ENCODE results near the gene MIGA1. TPM values are rescaled to one million over a fixed set of nuclear protein-coding genes. Genes with fewer than 3 reads are reported as not detected.

MIGA1 gene
- total RNA-seq, 2 experiments from 2014 or later = 7.2 to 9.0 TPM

GRCh38 chr1:77857552-77857951, 78.1 kb downstream of the MIGA1 start:
- ChIA-PET POLR2A (no interaction called here), CTCF (interaction anchor here (0.9 to 1.2 kb wide), 3 partner anchors 11 to 30 kb away, joined by 3 read pairs; no protein-coding TSS in a partner anchor)
- H3K4me1 Mint-ChIP-seq = peaks cover 2% of the 10 kb centered on the region
- peaks cover 54% of the 10 kb centered on the region for H3K36me3 Mint-ChIP-seq (ENCODE audit: low read depth)
- no peak overlapping the region for H3K4me3 Mint-ChIP-seq
- ATAC-seq (no peak), DNase-seq (no peak)
- peaks cover 23% of the 10 kb centered on the region for H3K9me3 Mint-ChIP-seq (ENCODE audit: low read depth)
- no peak overlapping the region for H3K27ac Mint-ChIP-seq
- intact Hi-C loops (cut with DNase I, micrococcal nuclease) = no loop called here
- H3K27me3 Mint-ChIP-seq = no peaks in the 10 kb centered on the region

GRCh38 chr1:77858725-77859124, 79.3 kb downstream of the MIGA1 start:
- H3K36me3 Mint-ChIP-seq (ENCODE audit: low read depth) = peaks cover 54% of the 10 kb centered on the region

GRCh38 chr1:77859248-77859647, 79.8 kb downstream of the MIGA1 start:
- intact Hi-C loops (cut with DNase I, micrococcal nuclease) = no loop called here
- ATAC-seq = no peak
- no peak for DNase-seq
- H3K27me3 Mint-ChIP-seq = no peaks in the 10 kb centered on the region
- peaks cover 48% of the 10 kb centered on the region for H3K36me3 Mint-ChIP-seq (ENCODE audit: low read depth)
- H3K4me3 Mint-ChIP-seq = no peak overlapping the region
- ChIA-PET CTCF (no interaction called here), POLR2A (no interaction called here)
- no peak overlapping the region for H3K27ac Mint-ChIP-seq
- peaks cover 18% of the 10 kb centered on the region for H3K9me3 Mint-ChIP-seq (ENCODE audit: low read depth)
- peaks cover 2% of the 10 kb centered on the region for H3K4me1 Mint-ChIP-seq

More at GRCh38 chr1:77858725-77859124, 79.3 kb downstream of the MIGA1 start:
- no peak overlapping the region for H3K27ac Mint-ChIP-seq
- intact Hi-C loops (cut with DNase I, micrococcal nuclease) = no loop called here
- peaks cover 23% of the 10 kb centered on the region for H3K9me3 Mint-ChIP-seq (ENCODE audit: low read depth)
- H3K4me1 Mint-ChIP-seq = peaks cover 2% of the 10 kb centered on the region
- DNase-seq = no peak
- ChIA-PET POLR2A (interaction anchor here (0.8 to 1.0 kb wide), 2 partner anchors 20 to 37 kb away, joined by 3 to 4 read pairs; no protein-coding TSS in a partner anchor), CTCF (no interaction called here)
- H3K27me3 Mint-ChIP-seq = no peaks in the 10 kb centered on the region
- H3K4me3 Mint-ChIP-seq = no peak overlapping the region
- no peak for ATAC-seq

- Mint-ChIP-seq H3K27ac (no peak overlapping the region), H3K36me3 (ENCODE audit: low read depth) (peaks cover 35% of the 10 kb centered on the region)
- POLR2A ChIA-PET = interaction anchor here (0.7 kb wide), 1 partner anchor 241 kb away, joined by 3 read pairs; no protein-coding TSS in a partner anchor
Observed at GRCh38 chr1:77866296-77866695, 86.8 kb downstream of the MIGA1 start.

DNA sequence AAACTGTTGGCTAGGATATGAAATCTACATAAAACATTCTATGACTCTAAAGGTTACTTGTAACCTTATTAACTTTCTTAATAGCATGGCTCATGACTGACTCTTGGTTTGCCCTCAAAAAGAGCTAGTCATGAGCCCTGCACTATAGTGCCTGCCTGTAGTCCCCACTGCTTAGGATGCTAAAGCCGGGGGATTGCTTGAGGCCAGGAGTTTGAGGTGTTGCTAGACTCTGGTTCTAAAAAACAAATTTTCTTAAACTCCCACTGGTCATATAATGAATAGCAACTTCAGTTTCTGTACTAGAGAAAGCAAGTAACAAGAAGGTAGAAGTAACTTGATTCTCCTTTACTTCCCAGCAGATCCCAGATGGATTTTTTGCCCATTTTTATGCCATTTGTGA, 93.2 kb downstream of the MIGA1 start:
- Mint-ChIP-seq H3K27ac (no peak overlapping the region), H3K9me3 (ENCODE audit: low read depth) (no peaks in the 10 kb centered on the region), H3K27me3 (no peaks in the 10 kb centered on the region), H3K4me3 (no peak overlapping the region), H3K4me1 (no peaks in the 10 kb centered on the region), H3K36me3 (ENCODE audit: low read depth) (peaks cover 14% of the 10 kb centered on the region)
- CTCF ChIA-PET = no interaction called here
- POLR2A ChIA-PET = no interaction called here
- intact Hi-C loops (cut with DNase I, micrococcal nuclease) = no loop called here
- ATAC-seq (no peak), DNase-seq (no peak)

More at GRCh38 chr1:77866296-77866695, 86.8 kb downstream of the MIGA1 start:
- ATAC-seq (no peak), DNase-seq (no peak)
- Mint-ChIP-seq H3K4me3 (no peak overlapping the region), H3K27me3 (no peaks in the 10 kb centered on the region), H3K4me1 (no peaks in the 10 kb centered on the region), H3K9me3 (ENCODE audit: low read depth) (no peaks in the 10 kb centered on the region)
- CTCF ChIA-PET = interaction anchor here (1.0 kb wide), 1 partner anchor 239 kb away, joined by 3 read pairs; no protein-coding TSS in a partner anchor
- intact Hi-C loops (cut with DNase I, micrococcal nuclease) = no loop called here

GRCh38 chr1:77873461-77873860, 94.0 kb downstream of the MIGA1 start:
- ChIA-PET CTCF (no interaction called here), POLR2A (no interaction called here)
- Mint-ChIP-seq H3K4me3 (no peak overlapping the region), H3K9me3 (ENCODE audit: low read depth) (no peaks in the 10 kb centered on the region), H3K36me3 (ENCODE audit: low read depth) (peaks cover 9% of the 10 kb centered on the region), H3K27me3 (no peaks in the 10 kb centered on the region), H3K27ac (no peak overlapping the region), H3K4me1 (no peaks in the 10 kb centered on the region)
- no peak for DNase-seq
- no peak for ATAC-seq
- intact Hi-C loops (cut with DNase I, micrococcal nuclease) = no loop called here

GRCh38 chr1:77874804-77875445, 95.5 kb downstream of the MIGA1 start:
- Mint-ChIP-seq H3K36me3 (ENCODE audit: low read depth) (peaks cover 5% of the 10 kb centered on the region), H3K27me3 (no peaks in the 10 kb centered on the region), H3K27ac (no peak overlapping the region), H3K4me1 (no peaks in the 10 kb centered on the region), H3K4me3 (no peak overlapping the region), H3K9me3 (ENCODE audit: low read depth) (no peaks in the 10 kb centered on the region)
- intact Hi-C loops (cut with DNase I, micrococcal nuclease) = no loop called here
- no peak for DNase-seq
- ChIA-PET POLR2A (no interaction called here), CTCF (interaction anchor here (0.7 to 1.6 kb wide), 2 partner anchors 10 to 26 kb away, joined by 3 read pairs; no protein-coding TSS in a partner anchor)
- ATAC-seq = no peak

DNA sequence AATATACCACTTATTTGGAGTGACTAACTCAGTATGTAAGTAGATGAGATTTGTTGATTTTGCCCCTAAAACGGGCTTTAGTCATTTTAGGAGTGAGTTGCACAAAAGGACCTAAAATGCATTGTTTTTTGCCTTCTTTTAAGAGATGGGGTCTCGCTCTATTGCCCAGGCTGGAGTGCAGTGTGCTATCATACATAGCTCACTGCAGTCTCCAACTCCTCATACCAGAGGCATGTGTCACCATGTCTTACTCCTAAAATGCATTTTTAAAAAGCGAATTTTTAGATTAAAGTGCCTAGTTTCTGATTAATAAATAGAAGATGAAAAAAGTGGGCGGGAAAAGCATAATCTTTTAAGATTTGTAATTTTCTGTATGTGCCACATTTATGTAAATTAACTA, 97.4 kb downstream of the MIGA1 start:
- intact Hi-C loops (cut with DNase I, micrococcal nuclease) = no loop called here
- CTCF ChIA-PET = no interaction called here

DNA sequence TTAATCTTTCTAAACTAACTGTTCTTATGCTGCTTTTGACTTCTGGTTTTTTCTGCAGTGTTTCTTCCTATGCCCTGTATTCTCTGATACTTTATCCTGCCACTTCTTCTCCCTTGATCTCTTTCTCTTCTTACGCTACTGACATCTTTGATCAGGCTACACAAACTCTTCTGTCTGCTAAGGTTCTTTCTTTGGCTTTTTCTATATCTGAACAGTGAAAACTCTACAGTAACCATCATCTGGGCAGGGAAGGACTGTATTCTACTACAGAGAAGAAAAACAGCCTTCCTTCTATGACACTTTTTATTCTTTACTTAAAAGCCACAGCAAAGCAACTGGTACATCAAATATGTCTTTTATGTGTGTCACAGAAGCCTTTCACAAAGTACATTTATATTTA, 101.6 kb downstream of the MIGA1 start:
- ChIA-PET CTCF (no interaction called here), POLR2A (no interaction called here)
- Mint-ChIP-seq H3K9me3 (ENCODE audit: low read depth) (no peaks in the 10 kb centered on the region), H3K4me1 (peaks cover 4% of the 10 kb centered on the region), H3K27me3 (peaks cover 2% of the 10 kb centered on the region), H3K36me3 (ENCODE audit: low read depth) (peaks cover 4% of the 10 kb centered on the region), H3K4me3 (no peak overlapping the region), H3K27ac (no peak overlapping the region)
- ATAC-seq (no peak), DNase-seq (no peak)
- intact Hi-C loops (cut with DNase I, micrococcal nuclease) = no loop called here

More for the DNA sequence above, 97.4 kb downstream of the MIGA1 start:
- Mint-ChIP-seq H3K9me3 (ENCODE audit: low read depth) (no peaks in the 10 kb centered on the region), H3K4me3 (no peak overlapping the region), H3K36me3 (ENCODE audit: low read depth) (peaks cover 5% of the 10 kb centered on the region), H3K4me1 (peaks cover 4% of the 10 kb centered on the region), H3K27me3 (no peaks in the 10 kb centered on the region), H3K27ac (no peak overlapping the region)
- DNase-seq = no peak
- ATAC-seq = no peak
- POLR2A ChIA-PET = no interaction called here

DNA sequence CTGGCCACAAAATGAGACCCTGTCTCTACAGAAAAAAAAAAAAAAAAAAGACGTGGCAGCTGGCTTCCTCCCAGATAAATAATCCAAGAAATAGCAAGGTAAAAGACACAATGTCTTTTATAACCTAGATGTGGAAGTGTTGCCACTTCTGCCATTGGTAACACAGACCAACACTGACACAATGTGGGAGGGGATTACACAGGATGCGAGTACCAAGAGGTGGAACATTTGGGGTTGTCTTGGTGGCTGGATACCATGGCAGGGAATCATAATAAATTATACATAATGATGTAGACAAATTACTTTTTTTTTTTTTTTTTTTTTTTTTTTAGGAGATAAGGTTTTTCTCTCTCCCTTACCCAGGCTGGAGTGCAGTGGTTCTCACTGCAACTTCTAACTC, 103.0 kb downstream of the MIGA1 start:
- ATAC-seq = no peak
- Mint-ChIP-seq H3K9me3 (ENCODE audit: low read depth) (no peaks in the 10 kb centered on the region), H3K4me1 (peaks cover 4% of the 10 kb centered on the region), H3K27ac (no peak overlapping the region), H3K27me3 (peaks cover 8% of the 10 kb centered on the region), H3K36me3 (ENCODE audit: low read depth) (peaks cover 8% of the 10 kb centered on the region), H3K4me3 (no peak overlapping the region)
- ChIA-PET CTCF (no interaction called here), POLR2A (no interaction called here)
- no peak for DNase-seq
- intact Hi-C loops (cut with DNase I, micrococcal nuclease) = no loop called here

GRCh38 chr1:77888081-77888780, 108.8 kb downstream of the MIGA1 start, which contains the start of gene NEXN:
Gene NEXN (plus strand): TSS chr1:77888624. CDS start chr1:77916107, 27,483 bp downstream.
- H3K27me3 Mint-ChIP-seq = peaks cover 17% of the 10 kb centered on the region
- no peak within 1 kb of the TSS for H3K27ac Mint-ChIP-seq
- ChIA-PET POLR2A (no interaction called here), CTCF (interaction anchor here (0.8 to 1.6 kb wide), 4 partner anchors 12 to 173 kb away, joined by 3 read pairs; no protein-coding TSS in a partner anchor)
- DNase-seq (peak; percentile 8), ATAC-seq (no peak)
- intact Hi-C loops (cut with DNase I, micrococcal nuclease) = no loop called here
- peaks cover 8% of the 10 kb centered on the region for H3K36me3 Mint-ChIP-seq (ENCODE audit: low read depth)
- H3K4me3 Mint-ChIP-seq = peak within 1 kb of the TSS; percentile 59
- peaks cover 9% of the 10 kb centered on the region for H3K4me1 Mint-ChIP-seq
- H3K9me3 Mint-ChIP-seq (ENCODE audit: low read depth) = no peaks in the 10 kb centered on the region

All from activated CD4-positive, alpha-beta T cell treated with anti-CD3 and anti-CD28 coated beads for 36 hours (primary cell).